ACC112 (cell line): ENCODE measurements around the gene A1CF.
"Not testable (repeated sequence)": the region's sequence is repeated elsewhere in the genome, so short reads cannot be mapped to it uniquely, and the experiment has no call there.

Experiments used
- H2AFZ ChIP-seq: fragments of 200-600 bp; sonication (generic); one replicate; pipeline ENCODE4 v1.6.0; 2017; ENCODE audit warnings: antibody characterized with exemption, low read length; ENCODE audit not compliant: unreplicated experiment
- H3K27ac ChIP-seq: fragments of 200-600 bp; sonication (generic); 2 replicates; pipeline ENCODE4 v1.5.1; 2014; ENCODE audit warnings: low read depth, mild to moderate bottlenecking, antibody characterized with exemption, low read length, moderate library complexity
- H3K27me3 ChIP-seq: fragments of 200-600 bp; sonication (generic); 2 replicates; pipeline ENCODE4 v1.6.1; 2014; ENCODE audit warnings: mild to moderate bottlenecking, antibody characterized with exemption, low read length, moderate library complexity, mixed read lengths; ENCODE audit not compliant: insufficient read depth
- H3K36me3 ChIP-seq: fragments of 200-600 bp; sonication (generic); 2 replicates; pipeline ENCODE4 v1.6.1; 2016; ENCODE audit warnings: mild to moderate bottlenecking, antibody characterized with exemption, low read length, moderate library complexity, mixed read lengths; ENCODE audit not compliant: insufficient read depth
- H3K4me1 ChIP-seq: fragments of 200-600 bp; sonication (generic); one replicate; pipeline ENCODE4 v1.6.1; 2016; ENCODE audit warnings: low read length, mixed read lengths; ENCODE audit not compliant: insufficient read depth, unreplicated experiment, control insufficient read depth
- H3K4me3 ChIP-seq: fragments of 200-600 bp; sonication (generic); 2 replicates; pipeline ENCODE4 v1.5.1; 2014; ENCODE audit warnings: mild to moderate bottlenecking, low read depth, low read length
- H3K79me2 ChIP-seq: fragments of 200-600 bp; sonication (generic); one replicate; pipeline ENCODE4 v1.6.0; 2016; ENCODE audit warnings: low read length; ENCODE audit not compliant: control insufficient read depth, unreplicated experiment, insufficient read depth

A1CF gene

GRCh38 chr10:50794490-50794889, 90.9 kb downstream of the A1CF start:
- Histone ChIP-seq H3K79me2 (no peaks in the 10 kb centered on the region), H3K4me3 (no peak overlapping the region), H3K27me3 (0 out of 2 replicates have a peak, but pooled peaks cover 6% of the 10 kb centered on the region), H3K36me3 (no peaks in the 10 kb centered on the region), H3K27ac (no peak overlapping the region), H3K4me1 (no peaks in the 10 kb centered on the region), H2AFZ (no peak overlapping the region)

DNA sequence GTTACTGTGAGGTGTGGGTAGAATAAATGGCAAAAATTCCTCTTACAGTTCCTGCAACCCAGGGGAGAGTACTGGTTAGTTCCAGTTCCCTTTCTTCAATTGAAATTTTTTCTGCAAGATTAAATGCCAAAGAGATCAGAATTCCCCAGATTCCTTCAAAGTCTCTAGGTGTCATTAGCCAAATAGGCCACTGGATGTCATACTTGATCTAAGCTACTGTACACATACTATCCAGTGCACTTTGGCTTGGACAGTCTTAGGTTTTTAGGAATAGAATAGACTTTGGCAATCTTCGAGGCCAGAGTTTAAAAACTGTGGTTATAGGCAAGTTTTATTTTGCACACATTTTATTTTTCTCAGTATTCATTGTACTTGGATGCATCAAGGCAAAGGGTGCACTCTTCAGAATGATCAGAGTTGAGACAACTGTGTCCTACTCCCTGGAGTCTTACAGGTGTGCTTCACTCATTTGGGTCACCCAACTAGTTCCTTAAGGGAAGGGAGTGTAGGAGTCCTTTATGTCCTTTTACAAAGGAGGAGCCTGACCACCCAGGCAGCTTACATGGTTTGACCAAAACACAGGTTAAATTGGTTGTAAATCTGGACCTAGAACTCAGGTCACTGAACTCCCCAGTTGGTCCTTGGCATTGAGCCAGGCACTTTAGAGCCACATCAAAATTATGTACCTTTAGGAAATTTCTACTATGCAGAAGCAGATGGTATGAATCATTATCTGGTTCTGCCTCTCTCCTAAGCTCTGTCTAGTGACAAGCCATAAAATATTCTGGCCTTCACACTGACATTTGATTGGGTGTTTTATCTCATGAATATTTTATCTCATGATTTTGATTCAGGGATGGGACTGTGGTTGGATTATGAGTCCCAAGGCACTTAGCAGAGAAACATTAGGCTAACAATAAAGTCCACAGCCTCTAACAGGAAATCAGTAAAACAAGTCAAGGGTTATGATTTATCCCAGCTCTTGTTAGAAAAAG, 96.2 kb downstream of the A1CF start:
- no peaks in the 10 kb centered on the region for H3K4me1 ChIP-seq
- no peaks in the 10 kb centered on the region for H3K36me3 ChIP-seq
- H3K4me3 ChIP-seq: no peak overlapping the region
- no peak overlapping the region for H2AFZ ChIP-seq
- no peaks in the 10 kb centered on the region for H3K27me3 ChIP-seq
- no peak overlapping the region for H3K27ac ChIP-seq
- no peaks in the 10 kb centered on the region for H3K79me2 ChIP-seq

DNA sequence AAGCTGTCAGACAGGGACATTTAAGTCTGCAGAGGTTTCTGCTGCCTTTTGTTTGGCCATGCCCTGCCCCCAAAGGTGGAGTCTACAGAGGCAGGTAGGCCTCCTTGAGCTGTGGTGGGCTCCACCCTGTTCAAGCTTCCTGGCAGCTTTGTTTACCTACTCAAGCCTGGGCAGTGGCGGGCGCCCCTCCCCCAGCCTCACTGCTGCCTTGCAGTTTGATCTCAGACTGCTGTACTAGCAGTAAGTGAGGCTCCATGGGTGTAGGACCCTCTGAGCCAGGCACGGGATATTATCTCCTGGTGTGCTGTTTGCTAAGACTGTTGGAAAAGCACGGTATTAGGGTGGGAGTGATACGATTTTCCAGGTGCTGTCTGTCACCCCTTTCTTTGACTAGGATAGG, 97.5 kb downstream of the A1CF start:
- H2AFZ ChIP-seq: not testable (repeated sequence)

DNA sequence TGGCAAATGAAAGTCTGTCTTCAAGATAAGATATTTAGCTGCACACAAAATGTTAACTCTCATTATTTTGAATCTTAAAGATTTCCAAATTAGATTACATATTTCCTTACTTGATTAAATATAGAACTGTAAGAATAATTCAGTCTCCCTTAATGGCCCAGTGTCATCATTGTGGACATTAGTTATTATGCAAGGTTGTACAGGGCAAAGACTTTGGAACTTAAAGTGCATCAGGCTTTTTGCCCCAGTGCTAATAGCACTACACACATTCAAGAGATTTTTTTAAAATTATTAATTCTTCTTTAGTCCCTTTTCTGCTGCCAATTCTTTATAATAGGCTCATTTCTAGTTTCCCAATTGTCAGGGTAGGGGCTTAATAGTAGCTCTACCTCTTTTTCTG, 103.4 kb downstream of the A1CF start:
- H3K4me3 ChIP-seq, H3K27me3 ChIP-seq, H3K36me3 ChIP-seq, H3K4me1 ChIP-seq, H3K79me2 ChIP-seq, H2AFZ ChIP-seq, H3K27ac ChIP-seq: not testable (repeated sequence)

More for the DNA sequence above, 97.5 kb downstream of the A1CF start:
- not testable (repeated sequence) for H3K27ac ChIP-seq, H3K4me3 ChIP-seq, H3K27me3 ChIP-seq, H3K79me2 ChIP-seq, H3K36me3 ChIP-seq, H3K4me1 ChIP-seq

- H2AFZ ChIP-seq, H3K79me2 ChIP-seq, H3K27ac ChIP-seq, H3K4me3 ChIP-seq, H3K36me3 ChIP-seq, H3K4me1 ChIP-seq, H3K27me3 ChIP-seq: not testable (repeated sequence)
Measured at GRCh38 chr10:50780036-50780435, 105.4 kb downstream of the A1CF start.

DNA sequence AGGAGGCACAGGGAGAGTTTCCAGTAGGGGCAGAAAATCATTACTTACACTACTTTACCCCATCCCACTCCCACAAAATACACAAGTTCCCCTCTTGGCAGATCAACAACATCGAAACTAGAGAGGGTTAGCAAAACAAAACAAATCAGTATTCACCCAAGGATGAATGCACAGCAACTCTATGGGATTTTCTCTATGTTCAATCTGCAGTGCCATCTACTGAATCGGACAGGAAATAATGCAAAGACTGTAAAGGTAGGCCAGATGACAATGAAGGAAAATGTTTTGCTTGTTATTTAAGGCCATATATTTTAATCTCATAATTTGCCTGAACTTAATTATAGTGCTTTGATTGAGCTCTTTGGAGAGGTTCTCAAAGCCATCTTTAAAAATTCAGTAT, 110.6 kb downstream of the A1CF start:
- H3K27ac ChIP-seq, H3K79me2 ChIP-seq, H3K4me3 ChIP-seq, H2AFZ ChIP-seq, H3K27me3 ChIP-seq, H3K36me3 ChIP-seq, H3K4me1 ChIP-seq: not testable (repeated sequence)

DNA sequence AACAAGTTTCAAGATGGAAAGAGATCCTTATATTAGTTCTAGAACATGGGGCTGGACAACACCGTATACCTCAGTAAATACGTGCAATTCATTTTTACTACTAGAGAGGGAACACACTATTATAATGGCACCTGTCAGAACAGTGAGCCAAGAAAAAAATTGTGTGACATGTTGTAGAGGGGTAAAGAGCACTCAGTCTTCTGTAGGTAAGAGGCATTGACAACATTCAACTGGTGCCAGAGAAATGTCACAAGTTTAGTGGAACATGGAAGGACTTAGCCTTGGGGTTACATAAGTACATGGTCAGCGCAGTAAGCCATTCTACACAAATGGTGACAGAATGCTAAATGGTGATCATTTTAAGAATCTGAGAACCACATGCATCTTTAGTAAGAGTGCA, 113.4 kb downstream of the A1CF start:
- not testable (repeated sequence) for H3K36me3 ChIP-seq, H3K79me2 ChIP-seq, H2AFZ ChIP-seq, H3K27me3 ChIP-seq, H3K4me3 ChIP-seq, H3K27ac ChIP-seq, H3K4me1 ChIP-seq

GRCh38 chr10:50766774-50767513, 118.5 kb downstream of the A1CF start:
- H2AFZ ChIP-seq, H3K27me3 ChIP-seq, H3K36me3 ChIP-seq, H3K79me2 ChIP-seq, H3K4me1 ChIP-seq, H3K4me3 ChIP-seq, H3K27ac ChIP-seq: not testable (repeated sequence)
